HEK293 (cell line): ENCODE data around the gene RASL10A.
A peak's percentile ranks its signal among the peaks of the same experiment; 100 is the strongest.

ENCODE experiments used
- CTCF ChIA-PET: fragments of 350-600 bp; formaldehyde crosslinking; extraction: SDS; loops from one replicate; lab custom pipeline; 2021; ENCODE audit warnings: antibody characterized with exemption; lab: Yijun Ruan, JAX
- POLR2A ChIA-PET: fragments of 300-600 bp; formaldehyde crosslinking; extraction: SDS; loops from one replicate; lab custom pipeline; 2020; ENCODE audit warnings: antibody characterized with exemption, inconsistent platforms; lab: Yijun Ruan, JAX
- H3K27ac ChIP-seq: fragments of 200-500 bp; sonication (Bioruptor generic); 2 replicates; pipeline ENCODE4 v1.5.1; 2014; ENCODE audit warnings: low read depth, low read length, control low read depth, inconsistent platforms; ENCODE audit errors: extremely low read depth
- H3K36me3 ChIP-seq, 2 experiments: fragments of 200-500 bp in 1 of 2; sonication (Bioruptor generic) in 1 of 2; 1 replicate in 1 of 2; 2 replicates in 1 of 2; pipeline ENCODE4 v1.5.1; 2014 to 2017; ENCODE audit warnings: inconsistent platforms in 2 of 2, low read length in 2 of 2; ENCODE audit not compliant: control insufficient read depth in 2 of 2, insufficient read depth in 1 of 2
- H3K4me1 ChIP-seq: fragments of 200-500 bp; sonication (Bioruptor generic); 2 replicates; pipeline ENCODE4 v1.5.1; 2014; ENCODE audit warnings: mild to moderate bottlenecking, low read length, inconsistent platforms; ENCODE audit not compliant: control insufficient read depth, insufficient read depth
- H3K4me3 ChIP-seq: 2 replicates; pipeline ENCODE4 v1.5.1; 2011; ENCODE audit warnings: low read depth, mild to moderate bottlenecking, control low read depth, low read length, moderate library complexity
- H3K9me3 ChIP-seq: fragments of 200-500 bp; sonication (Bioruptor generic); 2 replicates; pipeline ENCODE4 v1.5.1; 2014; ENCODE audit warnings: low read depth, low read length, inconsistent platforms; ENCODE audit not compliant: control insufficient read depth, insufficient read depth
- AEBP2 ChIP-seq: fragments of 450-650 bp; formaldehyde crosslinking; IDR thresholded peaks from 2 replicates; pipeline ENCODE4 v1.5.1; 2016; ENCODE audit warnings: missing biosample characterization, missing genetic modification characterization, borderline replicate concordance
- BCL11B ChIP-seq: fragments of 450-650 bp; formaldehyde crosslinking; IDR thresholded peaks from 2 replicates; pipeline ENCODE4 v1.5.1; 2016; ENCODE audit warnings: low read depth, missing biosample characterization, missing genetic modification characterization
- KLF17 ChIP-seq: fragments of 450-650 bp; formaldehyde crosslinking; IDR thresholded peaks from 2 replicates; pipeline ENCODE4 v1.5.1; 2016; ENCODE audit warnings: missing biosample characterization, missing genetic modification characterization
- OVOL3 ChIP-seq: fragments of 450-650 bp; formaldehyde crosslinking; IDR thresholded peaks from 2 replicates; pipeline ENCODE4 v1.5.1; 2016; ENCODE audit warnings: missing biosample characterization, missing genetic modification characterization
- YY2 ChIP-seq: fragments of 450-650 bp; formaldehyde crosslinking; IDR thresholded peaks from 2 replicates; pipeline ENCODE4 v1.5.1; 2016; ENCODE audit warnings: missing biosample characterization, missing genetic modification characterization
- ZEB2 ChIP-seq: fragments of 450-650 bp; formaldehyde crosslinking; IDR thresholded peaks from 2 replicates; pipeline ENCODE4 v1.5.1; 2016; ENCODE audit warnings: missing biosample characterization, missing genetic modification characterization
- ZIC2 ChIP-seq: fragments of 450-650 bp; formaldehyde crosslinking; IDR thresholded peaks from 2 replicates; pipeline ENCODE4 v1.5.1; 2016; ENCODE audit warnings: missing biosample characterization, missing genetic modification characterization
- ZNF157 ChIP-seq: fragments of 450-650 bp; formaldehyde crosslinking; IDR thresholded peaks from 2 replicates; pipeline ENCODE4 v1.5.1; 2016; ENCODE audit warnings: missing biosample characterization, missing genetic modification characterization
- ZNF24 ChIP-seq: fragments of 450-650 bp; formaldehyde crosslinking; IDR thresholded peaks from 2 replicates; pipeline ENCODE4 v1.5.1; 2016; ENCODE audit warnings: missing biosample characterization, missing genetic modification characterization
- ZNF26 ChIP-seq: fragments of 450-650 bp; formaldehyde crosslinking; IDR thresholded peaks from 2 replicates; pipeline ENCODE4 v1.5.1; 2016; ENCODE audit warnings: missing biosample characterization, missing genetic modification characterization
- ZNF266 ChIP-seq: fragments of 450-650 bp; formaldehyde crosslinking; IDR thresholded peaks from 2 replicates; pipeline ENCODE4 v1.5.1; 2016; ENCODE audit warnings: missing biosample characterization, missing genetic modification characterization, low read depth
- ZNF341 ChIP-seq: fragments of 450-650 bp; formaldehyde crosslinking; IDR thresholded peaks from 2 replicates; pipeline ENCODE4; 2016; ENCODE audit warnings: low read depth, missing biosample characterization, missing genetic modification characterization
- ZNF626 ChIP-seq: fragments of 450-650 bp; sonication (Bioruptor Pico); formaldehyde crosslinking; IDR thresholded peaks from 2 replicates; pipeline ENCODE4 v1.5.1; 2018; ENCODE audit warnings: missing biosample characterization, missing genetic modification characterization, inconsistent platforms
- ZNF658 ChIP-seq: fragments of 450-650 bp; formaldehyde crosslinking; IDR thresholded peaks from 2 replicates; pipeline ENCODE4; 2016; ENCODE audit warnings: missing biosample characterization, missing genetic modification characterization
- ZNF664 ChIP-seq: fragments of 450-650 bp; formaldehyde crosslinking; IDR thresholded peaks from 2 replicates; pipeline ENCODE4 v1.5.1; 2016; ENCODE audit warnings: missing biosample characterization, missing genetic modification characterization
- ZNF670 ChIP-seq: fragments of 450-650 bp; formaldehyde crosslinking; IDR thresholded peaks from 2 replicates; pipeline ENCODE4 v1.5.1; 2016; ENCODE audit warnings: missing biosample characterization, missing genetic modification characterization, low read depth
- ZNF677 ChIP-seq: fragments of 450-650 bp; IDR thresholded peaks from 2 replicates; pipeline ENCODE4 v1.5.0; 2018; ENCODE audit warnings: missing biosample characterization, mild to moderate bottlenecking, missing genetic modification characterization, moderate library complexity
- ZNF707 ChIP-seq: fragments of 450-650 bp; formaldehyde crosslinking; IDR thresholded peaks from 2 replicates; pipeline ENCODE4 v1.5.1; 2016; ENCODE audit warnings: missing biosample characterization, missing genetic modification characterization
- ZNF785 ChIP-seq: fragments of 450-650 bp; formaldehyde crosslinking; IDR thresholded peaks from 2 replicates; pipeline ENCODE4 v1.5.1; 2016; ENCODE audit warnings: missing biosample characterization, missing genetic modification characterization
- TF ChIP-seq, protein P1 (sequence below): fragments of 450-650 bp; formaldehyde crosslinking; IDR thresholded peaks from 2 replicates; pipeline ENCODE4 v1.5.1; 2016; ENCODE audit warnings: missing biosample characterization, missing genetic modification characterization

Gene RASL10A

GRCh38 chr22:29338398-29338797 is 22.9 kb upstream of the RASL10A start (continued):
- no peak for TF ChIP-seq ZNF785
- no peak for TF ChIP-seq YY2

DNA sequence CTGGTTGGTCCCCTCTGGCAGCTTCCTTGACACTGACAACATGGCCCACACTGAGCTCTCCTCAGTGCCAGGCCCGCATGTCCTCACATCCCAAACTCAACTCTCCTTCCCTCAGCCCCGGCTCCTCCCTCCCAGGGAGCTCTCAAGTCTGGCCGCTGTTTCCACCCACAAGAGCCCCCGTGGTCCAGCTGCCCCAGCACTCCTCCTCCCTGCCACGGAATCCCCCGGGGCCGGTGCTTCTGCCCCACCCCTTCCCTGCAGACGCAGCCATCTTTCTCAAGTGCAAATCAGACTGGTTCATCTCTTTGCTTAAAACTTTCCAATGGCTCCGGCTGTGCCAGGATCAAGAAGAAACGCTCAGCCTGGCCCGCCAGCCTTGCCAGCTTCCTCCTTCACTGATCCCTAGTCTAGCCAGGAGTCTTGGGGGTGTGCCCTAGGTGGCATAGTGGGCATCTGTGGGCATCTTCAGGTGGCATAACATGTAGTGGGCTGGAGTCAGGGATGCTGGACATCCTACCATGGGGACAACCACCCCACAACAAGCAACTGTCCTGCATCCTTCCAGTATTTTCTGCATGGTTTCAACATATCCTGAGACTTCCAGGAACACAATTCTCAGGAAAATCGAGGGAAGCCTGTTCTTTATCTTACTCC is 22.3 kb upstream of the RASL10A start:
- no peak overlapping the region for H3K27ac ChIP-seq
- TF ChIP-seq ZNF658, result no peak
- TF ChIP-seq, protein P1, sequence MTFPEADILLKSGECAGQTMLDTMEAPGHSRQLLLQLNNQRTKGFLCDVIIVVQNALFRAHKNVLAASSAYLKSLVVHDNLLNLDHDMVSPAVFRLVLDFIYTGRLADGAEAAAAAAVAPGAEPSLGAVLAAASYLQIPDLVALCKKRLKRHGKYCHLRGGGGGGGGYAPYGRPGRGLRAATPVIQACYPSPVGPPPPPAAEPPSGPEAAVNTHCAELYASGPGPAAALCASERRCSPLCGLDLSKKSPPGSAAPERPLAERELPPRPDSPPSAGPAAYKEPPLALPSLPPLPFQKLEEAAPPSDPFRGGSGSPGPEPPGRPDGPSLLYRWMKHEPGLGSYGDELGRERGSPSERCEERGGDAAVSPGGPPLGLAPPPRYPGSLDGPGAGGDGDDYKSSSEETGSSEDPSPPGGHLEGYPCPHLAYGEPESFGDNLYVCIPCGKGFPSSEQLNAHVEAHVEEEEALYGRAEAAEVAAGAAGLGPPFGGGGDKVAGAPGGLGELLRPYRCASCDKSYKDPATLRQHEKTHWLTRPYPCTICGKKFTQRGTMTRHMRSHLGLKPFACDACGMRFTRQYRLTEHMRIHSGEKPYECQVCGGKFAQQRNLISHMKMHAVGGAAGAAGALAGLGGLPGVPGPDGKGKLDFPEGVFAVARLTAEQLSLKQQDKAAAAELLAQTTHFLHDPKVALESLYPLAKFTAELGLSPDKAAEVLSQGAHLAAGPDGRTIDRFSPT (tag by site-specific recombination), result peak; percentile 65
- TF ChIP-seq, all 188 proteins: peak for 1
- ChIA-PET CTCF (interaction anchor here (0.7 kb wide), 2 partner anchors 288 to 687 kb away, joined by 3 read pairs; no protein-coding TSS in a partner anchor), POLR2A (no interaction called here)
- Histone ChIP-seq H3K9me3 (no peaks in the 10 kb centered on the region), H3K4me1 (peaks cover 1% of the 10 kb centered on the region), H3K36me3 (peaks cover 7 to 99% of the 10 kb centered on the region in 2 experiments), H3K4me3 (no peak overlapping the region)

- no peaks in the 10 kb centered on the region for H3K4me1 ChIP-seq
- no peaks in the 10 kb centered on the region for H3K9me3 ChIP-seq
- no peak overlapping the region for H3K27ac ChIP-seq
- no peak overlapping the region for H3K4me3 ChIP-seq
- CTCF ChIA-PET, result interaction anchor here (0.7 kb wide), 2 partner anchors 289 to 688 kb away, joined by 3 read pairs; no protein-coding TSS in a partner anchor
- TF ChIP-seq ZNF341 (no peak), ZEB2 (tag by site-specific recombination) (no peak), OVOL3 (tag by site-specific recombination) (no peak)
- H3K36me3 ChIP-seq, result peaks cover 7 to 99% of the 10 kb centered on the region in 2 experiments
- POLR2A ChIA-PET, result interaction anchor here (0.6 kb wide), 1 partner anchor 454 kb away, joined by 3 read pairs; the partner anchor contains the start of gene ZNRF3
Measured at GRCh38 chr22:29336751-29337490, 21.4 kb upstream of the RASL10A start.

GRCh38 chr22:29335656-29336055 is 20.2 kb upstream of the RASL10A start:
- Histone ChIP-seq H3K4me3 (no peak overlapping the region), H3K4me1 (no peaks in the 10 kb centered on the region), H3K36me3 (peaks cover 7 to 98% of the 10 kb centered on the region in 2 experiments), H3K27ac (no peak overlapping the region), H3K9me3 (no peaks in the 10 kb centered on the region)
- TF ChIP-seq ZNF626 (tag by site-specific recombination) (no peak), ZNF670 (tag by site-specific recombination) (no peak), KLF17 (no peak), ZNF157 (tag by site-specific recombination) (no peak), ZNF266 (tag by site-specific recombination) (no peak), ZIC2 (tag by site-specific recombination) (no peak), ZNF677 (tag by site-specific recombination) (no peak), AEBP2 (no peak), ZNF707 (tag by site-specific recombination) (no peak), ZNF664 (tag by site-specific recombination) (no peak), BCL11B (tag by site-specific recombination) (no peak), ZNF26 (no peak), ZNF24 (no peak)
- ChIA-PET POLR2A (no interaction called here), CTCF (no interaction called here)
